Measurements from ENCODE around the gene EGFL6. TPM values are rescaled to one million over a fixed set of nuclear protein-coding genes. Genes with fewer than 3 reads are reported as not detected.

Gene EGFL6
- total RNA-seq, 1 experiment from 2014 or later: not detected

DNA sequence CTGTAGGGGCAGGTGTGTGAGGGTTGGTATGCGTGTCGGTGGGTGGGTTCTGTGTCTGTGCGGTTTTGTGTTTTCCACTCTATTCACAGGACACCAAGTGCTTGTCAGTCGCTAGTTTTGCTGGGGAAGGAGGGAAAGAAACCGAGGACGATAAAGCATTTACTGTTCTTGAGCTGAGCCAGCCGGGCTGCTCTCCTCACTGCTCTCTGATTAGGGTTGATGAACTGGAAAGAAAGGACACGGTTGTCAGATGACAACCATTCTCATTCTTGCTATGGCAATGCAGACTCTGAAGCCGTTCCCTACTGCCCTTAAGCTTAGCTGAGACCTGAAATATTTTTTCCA lies 832 bp downstream of the EGFL6 start:
- ATAC-seq (no peak), DNase-seq (ENCODE audit: low read depth, low spot score) (no peak)
- no peak overlapping the region for H3K27ac ChIP-seq (ENCODE audit: low read length)
- BruUV-seq (replicated peaks): no TSS peak
- no peaks in the 10 kb centered on the region for H3K27me3 ChIP-seq (ENCODE audit: control insufficient read depth, insufficient read depth, low read length)
- H3K36me3 ChIP-seq (ENCODE audit: control insufficient read depth, insufficient read depth, low read length): no peaks in the 10 kb centered on the region
- H3K4me1 ChIP-seq (ENCODE audit: control insufficient read depth, insufficient read depth, low read length): no peaks in the 10 kb centered on the region
- no peak for TF ChIP-seq POLR2AphosphoS5 (IDR thresholded peaks at IDR 0.05; ENCODE audit: low read depth, low read length)
- no peak for TF ChIP-seq SIN3A (IDR thresholded peaks at IDR 0.05; ENCODE audit: borderline replicate concordance, insufficient read depth, low read depth, low read length)
- TF ChIP-seq, protein P1, sequence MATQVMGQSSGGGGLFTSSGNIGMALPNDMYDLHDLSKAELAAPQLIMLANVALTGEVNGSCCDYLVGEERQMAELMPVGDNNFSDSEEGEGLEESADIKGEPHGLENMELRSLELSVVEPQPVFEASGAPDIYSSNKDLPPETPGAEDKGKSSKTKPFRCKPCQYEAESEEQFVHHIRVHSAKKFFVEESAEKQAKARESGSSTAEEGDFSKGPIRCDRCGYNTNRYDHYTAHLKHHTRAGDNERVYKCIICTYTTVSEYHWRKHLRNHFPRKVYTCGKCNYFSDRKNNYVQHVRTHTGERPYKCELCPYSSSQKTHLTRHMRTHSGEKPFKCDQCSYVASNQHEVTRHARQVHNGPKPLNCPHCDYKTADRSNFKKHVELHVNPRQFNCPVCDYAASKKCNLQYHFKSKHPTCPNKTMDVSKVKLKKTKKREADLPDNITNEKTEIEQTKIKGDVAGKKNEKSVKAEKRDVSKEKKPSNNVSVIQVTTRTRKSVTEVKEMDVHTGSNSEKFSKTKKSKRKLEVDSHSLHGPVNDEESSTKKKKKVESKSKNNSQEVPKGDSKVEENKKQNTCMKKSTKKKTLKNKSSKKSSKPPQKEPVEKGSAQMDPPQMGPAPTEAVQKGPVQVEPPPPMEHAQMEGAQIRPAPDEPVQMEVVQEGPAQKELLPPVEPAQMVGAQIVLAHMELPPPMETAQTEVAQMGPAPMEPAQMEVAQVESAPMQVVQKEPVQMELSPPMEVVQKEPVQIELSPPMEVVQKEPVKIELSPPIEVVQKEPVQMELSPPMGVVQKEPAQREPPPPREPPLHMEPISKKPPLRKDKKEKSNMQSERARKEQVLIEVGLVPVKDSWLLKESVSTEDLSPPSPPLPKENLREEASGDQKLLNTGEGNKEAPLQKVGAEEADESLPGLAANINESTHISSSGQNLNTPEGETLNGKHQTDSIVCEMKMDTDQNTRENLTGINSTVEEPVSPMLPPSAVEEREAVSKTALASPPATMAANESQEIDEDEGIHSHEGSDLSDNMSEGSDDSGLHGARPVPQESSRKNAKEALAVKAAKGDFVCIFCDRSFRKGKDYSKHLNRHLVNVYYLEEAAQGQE (IDR thresholded peaks at IDR 0.05; ENCODE audit: insufficient read depth in 1 of 2, low read depth in 2 of 2, low read length in 1 of 2): no peak
- no peak for TF ChIP-seq TCF7L2 (IDR thresholded peaks at IDR 0.05; ENCODE audit: low read depth, low read length)
- TF ChIP-seq, protein P2, sequence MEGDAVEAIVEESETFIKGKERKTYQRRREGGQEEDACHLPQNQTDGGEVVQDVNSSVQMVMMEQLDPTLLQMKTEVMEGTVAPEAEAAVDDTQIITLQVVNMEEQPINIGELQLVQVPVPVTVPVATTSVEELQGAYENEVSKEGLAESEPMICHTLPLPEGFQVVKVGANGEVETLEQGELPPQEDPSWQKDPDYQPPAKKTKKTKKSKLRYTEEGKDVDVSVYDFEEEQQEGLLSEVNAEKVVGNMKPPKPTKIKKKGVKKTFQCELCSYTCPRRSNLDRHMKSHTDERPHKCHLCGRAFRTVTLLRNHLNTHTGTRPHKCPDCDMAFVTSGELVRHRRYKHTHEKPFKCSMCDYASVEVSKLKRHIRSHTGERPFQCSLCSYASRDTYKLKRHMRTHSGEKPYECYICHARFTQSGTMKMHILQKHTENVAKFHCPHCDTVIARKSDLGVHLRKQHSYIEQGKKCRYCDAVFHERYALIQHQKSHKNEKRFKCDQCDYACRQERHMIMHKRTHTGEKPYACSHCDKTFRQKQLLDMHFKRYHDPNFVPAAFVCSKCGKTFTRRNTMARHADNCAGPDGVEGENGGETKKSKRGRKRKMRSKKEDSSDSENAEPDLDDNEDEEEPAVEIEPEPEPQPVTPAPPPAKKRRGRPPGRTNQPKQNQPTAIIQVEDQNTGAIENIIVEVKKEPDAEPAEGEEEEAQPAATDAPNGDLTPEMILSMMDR (IDR thresholded peaks at IDR 0.05): no peak
- ChIA-PET POLR2A (no interaction called here), CTCF (no interaction called here)
- intact Hi-C loops (cut with micrococcal nuclease; ENCODE audit: unreplicated experiment): no loop called here
- no peaks in the 10 kb centered on the region for H3K9me3 ChIP-seq (ENCODE audit: control insufficient read depth, insufficient read depth, low read depth, low read length)
- in situ Hi-C loops (cut with HindIII; ENCODE audit: low pct_unique_long_range_greater_than_20kb, low sequenced_read_pairs): no loop called here
- H3K4me3 ChIP-seq (ENCODE audit: low read depth in 2 of 2, low read length in 2 of 2): no peak overlapping the region

DNA sequence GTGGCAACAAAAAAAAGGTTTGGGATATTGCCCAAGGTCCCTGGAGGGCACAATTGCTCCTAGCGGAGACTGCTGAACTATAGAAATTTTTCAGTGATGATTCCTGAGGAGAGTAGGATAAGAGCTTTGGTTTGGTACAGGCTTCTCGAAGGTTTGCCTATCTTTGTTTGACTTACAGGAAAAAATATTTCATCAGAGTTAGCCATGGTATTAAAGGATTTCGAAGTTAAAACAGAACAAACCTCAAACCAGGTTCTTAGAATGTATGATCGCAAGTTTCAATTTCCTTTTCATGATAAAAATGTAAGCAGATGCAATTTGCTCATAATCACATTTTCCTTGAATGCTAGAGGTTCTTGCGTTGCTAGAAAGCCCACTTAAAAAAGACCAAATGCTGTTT lies 1.7 kb downstream of the EGFL6 start:
- no peak for DNase-seq (ENCODE audit: low read depth, low spot score)
- H3K4me1 ChIP-seq (ENCODE audit: control insufficient read depth, insufficient read depth, low read length): no peaks in the 10 kb centered on the region
- H3K4me3 ChIP-seq (ENCODE audit: low read depth in 2 of 2, low read length in 2 of 2): no peak overlapping the region
- no peaks in the 10 kb centered on the region for H3K36me3 ChIP-seq (ENCODE audit: control insufficient read depth, insufficient read depth, low read length)
- ChIA-PET POLR2A (no interaction called here), CTCF (no interaction called here)
- TF ChIP-seq SIN3A (IDR thresholded peaks at IDR 0.05; ENCODE audit: borderline replicate concordance, insufficient read depth, low read depth, low read length) (no peak), POLR2AphosphoS5 (IDR thresholded peaks at IDR 0.05; ENCODE audit: low read depth, low read length) (no peak), TCF7L2 (IDR thresholded peaks at IDR 0.05; ENCODE audit: low read depth, low read length) (no peak)
- TF ChIP-seq, protein P1 (IDR thresholded peaks at IDR 0.05; ENCODE audit: insufficient read depth in 1 of 2, low read depth in 2 of 2, low read length in 1 of 2): no peak
- TF ChIP-seq, protein P2 (IDR thresholded peaks at IDR 0.05): no peak
- intact Hi-C loops (cut with micrococcal nuclease; ENCODE audit: unreplicated experiment) (no loop called here), in situ Hi-C loops (cut with HindIII; ENCODE audit: low pct_unique_long_range_greater_than_20kb, low sequenced_read_pairs) (no loop called here)
- BruUV-seq (replicated peaks): no TSS peak
- no peaks in the 10 kb centered on the region for H3K9me3 ChIP-seq (ENCODE audit: control insufficient read depth, insufficient read depth, low read depth, low read length)
- no peak overlapping the region for H3K27ac ChIP-seq (ENCODE audit: low read length)
- no peaks in the 10 kb centered on the region for H3K27me3 ChIP-seq (ENCODE audit: control insufficient read depth, insufficient read depth, low read length)
- no peak for ATAC-seq
